CD4-positive, alpha-beta T cell (primary cell): ENCODE measurements around the gene ALDH6A1. TPM values are rescaled to one million over a fixed set of nuclear protein-coding genes. Genes with fewer than 3 reads are reported as not detected.

Source experiments
- ATAC-seq: fragments of 200-7000 bp; cut with Tn5 transposase; one replicate; pipeline ENCODE4 v1.10.0; 2022; ENCODE audit warnings: mild to moderate bottlenecking; ENCODE audit not compliant: poor library complexity
- CTCF ChIA-PET: fragments of 350-600 bp; sonication (Branson Sonifier 250); formaldehyde crosslinking; loops from one replicate; lab custom pipeline; 2021; ENCODE audit warnings: antibody characterized with exemption, inconsistent platforms; lab: Charles Lee
- POLR2A ChIA-PET: fragments of 350-600 bp; sonication (Branson Sonifier 250); formaldehyde crosslinking; loops from one replicate; lab custom pipeline; 2021; ENCODE audit warnings: antibody characterized with exemption, inconsistent platforms; lab: Charles Lee
- DNase-seq, 14 experiments: peaks; one replicate each; pipeline ENCODE4 v3.0.0-alpha.2; 2013 to 2020; ENCODE audit warnings: mixed read lengths in 2 of 14
- H3K27ac ChIP-seq, 2 donors: one replicate each; pipeline versions ENCODE4 v1.5.1 to v1.7.0; 2013; ENCODE audit warnings: low read length in 2 of 2, low read depth in 1 of 2, mild to moderate bottlenecking in 1 of 2
- H3K27me3 ChIP-seq, 2 experiments: 1 replicate in 1 of 2; 2 replicates in 1 of 2; pipeline versions ENCODE4 v1.6.1 to v1.7.0; 2013; ENCODE audit warnings: low read length in 2 of 2, control low read depth in 1 of 2, mild to moderate bottlenecking in 1 of 2, moderate library complexity in 1 of 2; ENCODE audit not compliant: insufficient read depth in 2 of 2, control insufficient read depth in 1 of 2
- H3K36me3 ChIP-seq: one replicate; pipeline ENCODE4 v1.6.1; 2013; ENCODE audit warnings: low read length, control low read depth; ENCODE audit not compliant: insufficient read depth
- H3K4me1 ChIP-seq: one replicate; pipeline ENCODE4 v1.6.1; 2013; ENCODE audit warnings: low read length, control low read depth; ENCODE audit not compliant: insufficient read depth
- H3K4me3 ChIP-seq: one replicate; pipeline ENCODE4 v1.5.1; 2013; ENCODE audit warnings: mild to moderate bottlenecking, low read length, moderate library complexity
- H3K9me3 ChIP-seq, 2 experiments: 1 replicate in 1 of 2; 2 replicates in 1 of 2; pipeline versions ENCODE4 v1.6.1 to v1.7.0; 2013; ENCODE audit warnings: low read length in 2 of 2, mild to moderate bottlenecking in 2 of 2, control low read depth in 1 of 2, moderate library complexity in 1 of 2; ENCODE audit not compliant: control insufficient read depth in 1 of 2, insufficient read depth in 1 of 2
- H3K27ac Mint-ChIP-seq: one replicate; pipeline ENCODE4 v1.8.0; 2020; ENCODE audit warnings: mixed read lengths
- H3K27me3 Mint-ChIP-seq: one replicate; pipeline ENCODE4 v1.8.0; 2021; ENCODE audit warnings: mixed read lengths
- H3K36me3 Mint-ChIP-seq: one replicate; pipeline ENCODE4 v1.8.0; 2021; ENCODE audit warnings: low read depth, mixed read lengths
- H3K4me1 Mint-ChIP-seq: one replicate; pipeline ENCODE4 v1.8.0; 2021; ENCODE audit warnings: low read depth, mixed read lengths
- H3K4me3 Mint-ChIP-seq: one replicate; pipeline ENCODE4 v1.8.0; 2020; ENCODE audit warnings: mild to moderate bottlenecking, mixed read lengths
- H3K9me3 Mint-ChIP-seq: one replicate; pipeline ENCODE4 v1.8.0; 2020; ENCODE audit warnings: mixed read lengths
- intact Hi-C, 2 experiments: fragments of 100-400 bp; cut with DNase I in 1 of 2; cut with micrococcal nuclease in 1 of 2; formaldehyde crosslinking; loops; one replicate each; pipeline versions ENCODE4 v1.15.1 to v1.9.0; 2023 to 2025; cut with DNase I, micrococcal nuclease
- total RNA-seq, 174 experiments: library from RNA in 2 of 174; stranded (reverse) in 2 of 174; gene quantifications; one replicate each; pipeline ENCODE4 v1.2.3 and lab custom pipeline; 2021 to 2026
- TF ChIP-seq, protein P1 (sequence below): fragments of 200-600 bp; IDR thresholded peaks from one replicate; pipeline ENCODE4 v1.8.0; 2022; ENCODE audit warnings: antibody characterized with exemption, mild to moderate bottlenecking

The ALDH6A1 gene
- total RNA-seq, 2 experiments from 2014 or later = 5.3 to 6.2 TPM

DNA sequence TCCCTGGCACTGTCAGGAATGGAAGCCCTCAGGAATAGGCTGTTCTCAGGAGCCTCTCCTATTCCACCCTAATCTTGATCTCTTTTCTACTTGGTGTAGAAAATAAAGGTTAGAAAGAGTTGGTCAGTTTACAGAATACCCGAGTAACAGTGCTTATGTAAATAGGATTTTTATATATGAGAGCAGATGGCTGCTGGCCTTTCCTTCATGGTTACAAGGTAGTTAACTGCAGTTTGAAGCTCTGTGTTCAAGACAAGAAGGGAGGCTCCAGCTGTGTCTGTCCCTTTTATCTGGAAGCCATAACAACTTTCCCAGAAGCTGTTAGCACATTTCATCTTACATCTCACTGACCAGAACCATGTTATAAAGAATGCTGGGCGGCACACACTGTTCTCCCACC lies 42.0 kb downstream of the ALDH6A1 start:
- Mint-ChIP-seq H3K9me3 (no peaks in the 10 kb centered on the region), H3K27ac (no peak overlapping the region), H3K4me3 (no peak overlapping the region), H3K27me3 (no peaks in the 10 kb centered on the region), H3K36me3 (no peaks in the 10 kb centered on the region), H3K4me1 (no peaks in the 10 kb centered on the region)
- POLR2A ChIA-PET = no interaction called here
- no peak overlapping the region for H3K4me3 ChIP-seq
- DNase-seq (no peak), ATAC-seq (no peak)
- TF ChIP-seq, protein P1, sequence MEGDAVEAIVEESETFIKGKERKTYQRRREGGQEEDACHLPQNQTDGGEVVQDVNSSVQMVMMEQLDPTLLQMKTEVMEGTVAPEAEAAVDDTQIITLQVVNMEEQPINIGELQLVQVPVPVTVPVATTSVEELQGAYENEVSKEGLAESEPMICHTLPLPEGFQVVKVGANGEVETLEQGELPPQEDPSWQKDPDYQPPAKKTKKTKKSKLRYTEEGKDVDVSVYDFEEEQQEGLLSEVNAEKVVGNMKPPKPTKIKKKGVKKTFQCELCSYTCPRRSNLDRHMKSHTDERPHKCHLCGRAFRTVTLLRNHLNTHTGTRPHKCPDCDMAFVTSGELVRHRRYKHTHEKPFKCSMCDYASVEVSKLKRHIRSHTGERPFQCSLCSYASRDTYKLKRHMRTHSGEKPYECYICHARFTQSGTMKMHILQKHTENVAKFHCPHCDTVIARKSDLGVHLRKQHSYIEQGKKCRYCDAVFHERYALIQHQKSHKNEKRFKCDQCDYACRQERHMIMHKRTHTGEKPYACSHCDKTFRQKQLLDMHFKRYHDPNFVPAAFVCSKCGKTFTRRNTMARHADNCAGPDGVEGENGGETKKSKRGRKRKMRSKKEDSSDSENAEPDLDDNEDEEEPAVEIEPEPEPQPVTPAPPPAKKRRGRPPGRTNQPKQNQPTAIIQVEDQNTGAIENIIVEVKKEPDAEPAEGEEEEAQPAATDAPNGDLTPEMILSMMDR = no peak
- no peaks in the 10 kb centered on the region for H3K27me3 ChIP-seq
- no peaks in the 10 kb centered on the region for H3K9me3 ChIP-seq
- CTCF ChIA-PET = no interaction called here
- H3K27ac ChIP-seq = no peak overlapping the region
- H3K36me3 ChIP-seq = no peaks in the 10 kb centered on the region
- intact Hi-C loops = no loop called here
- H3K4me1 ChIP-seq = no peaks in the 10 kb centered on the region

DNA sequence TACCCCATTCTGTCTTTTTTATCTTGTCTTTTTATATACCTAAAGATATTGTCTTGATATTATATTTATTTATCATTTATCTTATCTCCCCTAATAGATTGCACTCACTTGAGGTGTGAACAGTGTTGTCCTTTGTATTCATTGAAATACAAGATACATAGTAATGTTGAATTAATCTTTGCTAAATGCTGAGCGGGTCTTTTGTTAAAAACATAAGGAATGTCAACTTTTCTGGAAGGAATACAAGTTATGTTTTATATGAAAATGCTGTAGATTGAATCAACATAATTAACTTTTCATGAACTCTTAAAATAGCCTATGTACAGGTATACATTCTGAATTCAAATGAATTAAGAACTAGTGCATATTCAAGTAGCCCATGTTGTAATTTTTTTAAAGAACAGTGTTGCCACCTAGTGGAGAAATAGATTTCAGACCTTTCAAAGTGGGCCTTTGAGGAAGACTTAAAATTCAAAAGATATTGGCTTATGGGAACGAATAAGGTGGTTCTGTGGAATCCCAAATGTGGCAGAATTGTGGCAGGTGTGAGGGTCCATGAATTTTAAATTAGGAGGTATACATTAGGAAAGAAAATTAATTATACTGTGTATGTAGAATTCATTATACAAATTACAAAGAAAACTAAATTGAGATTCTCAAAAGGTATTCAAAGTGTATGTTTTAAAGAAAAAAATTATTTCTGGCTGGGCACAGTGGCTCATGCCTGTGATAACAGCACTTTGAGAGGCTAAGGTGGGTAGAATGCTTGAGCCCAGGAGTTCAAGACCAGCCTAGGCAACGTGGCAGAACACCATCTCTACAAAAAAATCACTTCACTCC lies 46.0 kb downstream of the ALDH6A1 start:
- no peak overlapping the region for H3K27ac ChIP-seq
- Mint-ChIP-seq H3K4me1 (no peaks in the 10 kb centered on the region), H3K36me3 (no peaks in the 10 kb centered on the region), H3K27ac (no peak overlapping the region), H3K9me3 (no peaks in the 10 kb centered on the region), H3K27me3 (no peaks in the 10 kb centered on the region), H3K4me3 (no peak overlapping the region)
- no peaks in the 10 kb centered on the region for H3K4me1 ChIP-seq
- ChIA-PET CTCF (interaction anchor here (1.1 kb wide), 1 partner anchor 28 kb away, joined by 3 read pairs; no protein-coding TSS in a partner anchor), POLR2A (interaction anchor here (0.5 kb wide), 1 partner anchor 1754 kb away, joined by 4 read pairs; no protein-coding TSS in a partner anchor)
- H3K9me3 ChIP-seq = no peaks in the 10 kb centered on the region
- DNase-seq = peak in 4 of 14 experiments; percentile 6 to 69 (median 66)
- no peaks in the 10 kb centered on the region for H3K27me3 ChIP-seq
- H3K4me3 ChIP-seq = no peak overlapping the region
- ATAC-seq = peak; percentile 51
- intact Hi-C loops = loop anchor here (5.0 kb wide), 3 partner anchors 86 to 531 kb away; partner anchors contain the start of genes COQ6 (in 2 of the 2) and FAM161B (in 2 of the 2)
- TF ChIP-seq, protein P1 = peak; percentile 87
- no peaks in the 10 kb centered on the region for H3K36me3 ChIP-seq

DNA sequence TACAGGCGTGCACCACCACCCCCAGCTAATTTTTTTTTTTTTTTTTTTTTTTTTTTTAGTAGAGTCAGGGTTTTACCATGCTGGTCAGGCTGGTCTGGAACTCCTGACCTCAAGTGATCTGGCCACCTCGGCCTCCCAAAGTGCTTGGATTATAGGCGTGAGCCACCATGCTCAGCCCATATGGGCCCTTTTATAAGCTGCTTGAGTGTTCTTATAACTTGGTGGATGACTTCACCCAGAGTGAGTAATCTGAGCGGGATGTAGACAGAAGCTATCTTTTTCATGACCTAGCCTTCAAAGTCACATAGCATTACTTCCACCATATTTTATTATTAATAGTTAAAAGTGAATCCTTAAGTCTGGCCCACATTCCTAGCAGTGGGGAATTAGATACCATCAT lies 48.7 kb downstream of the ALDH6A1 start:
- intact Hi-C loops = loop anchor here (5.0 kb wide), 3 partner anchors 83 to 528 kb away; partner anchors contain the start of genes COQ6 (in 2 of the 2) and FAM161B (in 2 of the 2)

More for the DNA sequence above, 48.7 kb downstream of the ALDH6A1 start:
- H3K36me3 ChIP-seq = no peaks in the 10 kb centered on the region
- ChIA-PET CTCF (no interaction called here), POLR2A (no interaction called here)
- no peaks in the 10 kb centered on the region for H3K4me1 ChIP-seq
- no peaks in the 10 kb centered on the region for H3K9me3 Mint-ChIP-seq
- H3K4me3 ChIP-seq = no peak overlapping the region
- H3K4me3 Mint-ChIP-seq = no peak overlapping the region
- H3K9me3 ChIP-seq = no peaks in the 10 kb centered on the region
- DNase-seq (no peak), ATAC-seq (no peak)
- no peak overlapping the region for H3K27ac ChIP-seq
- TF ChIP-seq, protein P1 = no peak
- no peak overlapping the region for H3K27ac Mint-ChIP-seq
- H3K36me3 Mint-ChIP-seq = no peaks in the 10 kb centered on the region
- no peaks in the 10 kb centered on the region for H3K27me3 Mint-ChIP-seq
- no peaks in the 10 kb centered on the region for H3K27me3 ChIP-seq
- H3K4me1 Mint-ChIP-seq = no peaks in the 10 kb centered on the region
